IMR-90 (cell line): Measurements from ENCODE around the gene ACVR1. TPM values are rescaled to one million over a fixed set of nuclear protein-coding genes. Genes with fewer than 3 reads are reported as not detected.
"Not testable (repeated sequence)": the region's sequence is repeated elsewhere in the genome, so short reads cannot be mapped to it uniquely, and the experiment has no call there.

ENCODE experiments used
- ATAC-seq: fragments of 200-7000 bp; cut with Tn5 transposase; 2 replicates; pipeline ENCODE4 v1.9.1; 2020; ENCODE audit warnings: low read depth, mild to moderate bottlenecking, moderate library complexity
- BruUV-seq: library from RNA; stranded (reverse); fragments of 400-500 nt; replicated peaks from 2 replicates; lab custom pipeline; 2021; lab: Mats Ljungman, UMichigan
- CTCF ChIA-PET: fragments of 300-600 bp; formaldehyde crosslinking; extraction: SDS; loops from one replicate; lab custom pipeline; 2021; ENCODE audit warnings: antibody characterized with exemption; lab: Yijun Ruan, JAX
- POLR2A ChIA-PET: fragments of 300-600 bp; sonication (Branson Sonifier 250); formaldehyde crosslinking; loops from one replicate; lab custom pipeline; 2022; ENCODE audit warnings: antibody characterized with exemption; ENCODE audit not compliant: unreplicated experiment; lab: Charles Lee
- DNase-seq: peaks from one replicate; pipeline ENCODE4 v3.0.0; 2013
- H2AFZ ChIP-seq: replicated peaks from 2 replicates; pipeline ENCODE3; 2013; ENCODE audit warnings: low read length, mild to moderate bottlenecking; ENCODE audit not compliant: poor library complexity
- H2AK5ac ChIP-seq: 2 replicates; pipeline ENCODE4 v1.6.1; 2013; ENCODE audit warnings: low read depth, low read length, inconsistent platforms
- H2AK9ac ChIP-seq: replicated peaks from 2 replicates; pipeline ENCODE3; 2013; ENCODE audit warnings: mild to moderate bottlenecking, low read depth, low read length, moderate library complexity; ENCODE audit not compliant: poor library complexity
- H2BK120ac ChIP-seq: 2 replicates; pipeline ENCODE4 v1.6.1; 2013; ENCODE audit warnings: low read depth, low read length, inconsistent platforms
- H2BK15ac ChIP-seq: 3 replicates; pipeline ENCODE4 v1.6.1; 2013; ENCODE audit warnings: low read depth, low read length, inconsistent platforms
- H2BK20ac ChIP-seq: 2 replicates; pipeline ENCODE4 v1.6.1; 2013; ENCODE audit warnings: low read depth, mild to moderate bottlenecking, inconsistent platforms, low read length, moderate library complexity
- H2BK5ac ChIP-seq: 2 replicates; pipeline ENCODE4 v1.6.1; 2013; ENCODE audit warnings: mild to moderate bottlenecking, low read depth, low read length, inconsistent platforms; ENCODE audit not compliant: poor library complexity, severe bottlenecking
- H3K14ac ChIP-seq: replicated peaks from 2 replicates; pipeline ENCODE4 v1.6.1; 2013; ENCODE audit warnings: low read depth, low read length, inconsistent platforms
- H3K18ac ChIP-seq: 2 replicates; pipeline ENCODE4 v1.6.1; 2013; ENCODE audit warnings: low read depth, low read length, control low read depth
- H3K23ac ChIP-seq: 2 replicates; pipeline ENCODE4 v1.6.1; 2013; ENCODE audit warnings: low read depth, low read length, inconsistent platforms
- H3K27ac ChIP-seq: 2 replicates; pipeline ENCODE4 v1.5.1; 2013; ENCODE audit warnings: mild to moderate bottlenecking, control low read depth, low read length; ENCODE audit not compliant: insufficient read depth
- H3K27me3 ChIP-seq: 2 replicates; pipeline ENCODE4 v1.6.1; 2013; ENCODE audit warnings: low read length; ENCODE audit not compliant: control insufficient read depth, insufficient read depth
- H3K36me3 ChIP-seq: 2 replicates; pipeline ENCODE4 v1.6.1; 2013; ENCODE audit warnings: low read length, mixed read lengths; ENCODE audit not compliant: control insufficient read depth, insufficient read depth
- H3K4ac ChIP-seq: 2 replicates; pipeline ENCODE4 v1.6.1; 2013; ENCODE audit warnings: low read depth, low read length, inconsistent platforms
- H3K4me1 ChIP-seq: 2 replicates; pipeline ENCODE4 v1.6.1; 2013; ENCODE audit warnings: low read length, mixed read lengths; ENCODE audit not compliant: control insufficient read depth, insufficient read depth
- H3K4me2 ChIP-seq: 2 replicates; pipeline ENCODE4 v1.6.1; 2013; ENCODE audit warnings: low read depth, mild to moderate bottlenecking, control low read depth, low read length, moderate library complexity
- H3K4me3 ChIP-seq: 2 replicates; pipeline ENCODE4 v1.5.1; 2013; ENCODE audit warnings: low read depth, mild to moderate bottlenecking, control low read depth, low read length, moderate library complexity; ENCODE audit not compliant: insufficient read depth
- H3K56ac ChIP-seq: 2 replicates; pipeline ENCODE4 v1.6.1; 2013; ENCODE audit warnings: low read length, inconsistent platforms; ENCODE audit not compliant: insufficient read depth; ENCODE audit errors: extremely low read depth
- H3K79me1 ChIP-seq, 2 experiments: 2 replicates each; pipeline ENCODE4 v1.6.1; 2013; ENCODE audit warnings: low read length in 2 of 2, inconsistent platforms in 1 of 2, low read depth in 1 of 2
- H3K9ac ChIP-seq: 2 replicates; pipeline ENCODE4 v1.6.1; 2013; ENCODE audit warnings: low read depth, low read length, control low read depth
- H3K9me1 ChIP-seq: 2 replicates; pipeline ENCODE4 v1.6.1; 2013; ENCODE audit warnings: low read length, inconsistent platforms; ENCODE audit not compliant: insufficient read depth
- H3K9me3 ChIP-seq: 2 replicates; pipeline ENCODE4 v1.6.1; 2013; ENCODE audit warnings: low read length; ENCODE audit not compliant: control insufficient read depth, insufficient read depth
- H4K20me1 ChIP-seq: 2 replicates; pipeline ENCODE4 v1.6.1; 2013; ENCODE audit warnings: low read length, inconsistent platforms; ENCODE audit not compliant: insufficient read depth
- H4K5ac ChIP-seq: 2 replicates; pipeline ENCODE4 v1.6.1; 2013; ENCODE audit warnings: mild to moderate bottlenecking, low read depth, low read length, control low read depth
- H4K8ac ChIP-seq, 2 experiments: 2 replicates each; pipeline ENCODE4 v1.6.1; 2013; ENCODE audit warnings: low read depth in 2 of 2, low read length in 2 of 2, control low read depth in 1 of 2, inconsistent platforms in 1 of 2
- H4K91ac ChIP-seq: 2 replicates; pipeline ENCODE4 v1.6.1; 2013; ENCODE audit warnings: low read depth, low read length, inconsistent platforms; ENCODE audit not compliant: insufficient read depth
- whole genome bisulfite sequencing, 2 experiments: methylation state at CpG; one replicate each; pipeline versions ENCODE4 v1.1.5 to v1.1.7; 2013; ENCODE audit warnings: missing lambda C conversion rate in 2 of 2; ENCODE audit not compliant: insufficient read length in 1 of 2; ENCODE audit errors: extremely low coverage in 2 of 2; 5-methylcytosine and 5-hydroxymethylcytosine counted together
- dilution Hi-C: fragments of 300-500 bp; cut with HindIII; formaldehyde crosslinking; loops from one replicate; pipeline ENCODE4 v1.14.3; 2018; ENCODE audit warnings: low sequenced_read_pairs; ENCODE audit not compliant: unreplicated experiment
- in situ Hi-C: fragments of 300-500 bp; cut with MboI; formaldehyde crosslinking; loops from 3 replicates; pipeline ENCODE4 v1.14.3; 2019; ENCODE audit warnings: low sequenced_read_pairs, inconsistent platforms, mixed read lengths
- intact Hi-C: fragments of 100-400 bp; cut with micrococcal nuclease; formaldehyde crosslinking; loops from 2 replicates; pipeline ENCODE4 v1.10.0; 2022
- polyA plus RNA-seq, 3 experiments: library from polyadenylated mRNA; depleted of rRNA; stranded (reverse); fragments of >200 nt; gene quantifications; 2 replicates each; pipeline ENCODE4 v1.2.3, GENCODE V29; 2012; ENCODE audit warnings: low replicate concordance in 1 of 3
- total RNA-seq: library from RNA; depleted of rRNA; stranded (reverse); fragments of >200 nt; gene quantifications from 2 replicates; pipeline ENCODE4 v1.2.3, GENCODE V29; 2012

The ACVR1 gene
- total and polyA plus RNA-seq, 2 of the 4 experiments (the other 2 are of a cell fraction) = 21.1 to 40.8 TPM

- H2BK15ac ChIP-seq, in situ Hi-C loops, H3K9me3 ChIP-seq, dilution Hi-C loops, DNase-seq, H2BK120ac ChIP-seq, H4K20me1 ChIP-seq, H3K14ac ChIP-seq, H4K91ac ChIP-seq, H4K8ac ChIP-seq, H2AFZ ChIP-seq, H4K5ac ChIP-seq, ATAC-seq, H3K56ac ChIP-seq, H3K4me1 ChIP-seq, H2AK5ac ChIP-seq, BruUV-seq, H2BK5ac ChIP-seq, H3K9me1 ChIP-seq, H3K18ac ChIP-seq, POLR2A ChIA-PET, H2AK9ac ChIP-seq, H3K4me2 ChIP-seq, H3K27ac ChIP-seq, H2BK20ac ChIP-seq, H3K4ac ChIP-seq, H3K27me3 ChIP-seq, H3K9ac ChIP-seq, CTCF ChIA-PET, intact Hi-C loops, H3K79me1 ChIP-seq, H3K36me3 ChIP-seq, H3K4me3 ChIP-seq, H3K23ac ChIP-seq: not testable (repeated sequence)
- no CpG with 5 or more reads among the region's 5 CpGs for WGBS, 2 experiments
Measured at GRCh38 chr2:157884533-157884932, 8.4 kb upstream of the ACVR1 start.
